ENCODE measurements around the gene MYL11.

DNA sequence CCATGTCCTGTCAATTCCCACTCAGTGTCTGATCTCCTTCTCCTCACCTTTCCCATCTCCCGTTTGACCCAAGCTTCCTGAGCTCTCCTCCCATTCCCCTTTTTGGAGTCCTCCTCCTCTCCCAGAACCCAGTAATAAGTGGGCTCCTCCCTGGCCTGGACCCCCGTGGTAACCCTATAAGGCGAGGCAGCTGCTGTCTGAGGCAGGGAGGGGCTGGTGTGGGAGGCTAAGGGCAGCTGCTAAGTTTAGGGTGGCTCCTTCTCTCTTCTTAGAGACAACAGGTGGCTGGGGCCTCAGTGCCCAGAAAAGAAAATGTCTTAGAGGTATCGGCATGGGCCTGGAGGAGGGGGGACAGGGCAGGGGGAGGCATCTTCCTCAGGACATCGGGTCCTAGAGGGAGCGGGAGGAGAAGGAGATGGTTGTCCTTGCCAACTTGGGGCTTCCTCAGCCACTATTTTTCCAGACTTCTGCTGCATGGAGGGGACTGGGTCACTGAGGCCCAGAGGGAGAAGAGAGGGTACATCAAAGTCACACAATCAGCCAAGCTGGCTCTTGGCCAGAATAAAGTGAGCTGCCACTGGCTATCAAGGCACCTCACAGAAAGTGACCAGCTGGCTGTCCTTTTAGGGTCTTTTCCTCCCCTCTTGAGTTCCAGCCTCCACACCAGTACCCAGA, 2.4 kb upstream of the MYL11 start:
- TF ChIP-seq TCF4 (CRISPR knock-in tag; IDR thresholded peaks at IDR 0.05; ENCODE audit: borderline replicate concordance): no peak
- no peak for TF ChIP-seq ARNTL (CRISPR knock-in tag; IDR thresholded peaks at IDR 0.05; ENCODE audit: borderline replicate concordance, low read depth)
- TF ChIP-seq SNAI2 (CRISPR knock-in tag; IDR thresholded peaks at IDR 0.05): no peak
- TF ChIP-seq ZFP3 (CRISPR knock-in tag; IDR thresholded peaks at IDR 0.05): no peak
- TF ChIP-seq, protein P1, sequence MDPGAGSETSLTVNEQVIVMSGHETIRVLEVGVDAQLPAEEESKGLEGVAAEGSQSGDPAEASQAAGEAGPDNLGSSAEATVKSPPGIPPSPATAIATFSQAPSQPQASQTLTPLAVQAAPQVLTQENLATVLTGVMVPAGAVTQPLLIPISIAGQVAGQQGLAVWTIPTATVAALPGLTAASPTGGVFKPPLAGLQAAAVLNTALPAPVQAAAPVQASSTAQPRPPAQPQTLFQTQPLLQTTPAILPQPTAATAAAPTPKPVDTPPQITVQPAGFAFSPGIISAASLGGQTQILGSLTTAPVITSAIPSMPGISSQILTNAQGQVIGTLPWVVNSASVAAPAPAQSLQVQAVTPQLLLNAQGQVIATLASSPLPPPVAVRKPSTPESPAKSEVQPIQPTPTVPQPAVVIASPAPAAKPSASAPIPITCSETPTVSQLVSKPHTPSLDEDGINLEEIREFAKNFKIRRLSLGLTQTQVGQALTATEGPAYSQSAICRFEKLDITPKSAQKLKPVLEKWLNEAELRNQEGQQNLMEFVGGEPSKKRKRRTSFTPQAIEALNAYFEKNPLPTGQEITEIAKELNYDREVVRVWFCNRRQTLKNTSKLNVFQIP (CRISPR knock-in tag; IDR thresholded peaks at IDR 0.05; ENCODE audit: borderline replicate concordance, low read depth): no peak
- TF ChIP-seq, protein P2, sequence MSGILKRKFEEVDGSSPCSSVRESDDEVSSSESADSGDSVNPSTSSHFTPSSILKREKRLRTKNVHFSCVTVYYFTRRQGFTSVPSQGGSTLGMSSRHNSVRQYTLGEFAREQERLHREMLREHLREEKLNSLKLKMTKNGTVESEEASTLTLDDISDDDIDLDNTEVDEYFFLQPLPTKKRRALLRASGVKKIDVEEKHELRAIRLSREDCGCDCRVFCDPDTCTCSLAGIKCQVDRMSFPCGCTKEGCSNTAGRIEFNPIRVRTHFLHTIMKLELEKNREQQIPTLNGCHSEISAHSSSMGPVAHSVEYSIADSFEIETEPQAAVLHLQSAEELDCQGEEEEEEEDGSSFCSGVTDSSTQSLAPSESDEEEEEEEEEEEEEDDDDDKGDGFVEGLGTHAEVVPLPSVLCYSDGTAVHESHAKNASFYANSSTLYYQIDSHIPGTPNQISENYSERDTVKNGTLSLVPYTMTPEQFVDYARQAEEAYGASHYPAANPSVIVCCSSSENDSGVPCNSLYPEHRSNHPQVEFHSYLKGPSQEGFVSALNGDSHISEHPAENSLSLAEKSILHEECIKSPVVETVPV (CRISPR knock-in tag; IDR thresholded peaks at IDR 0.05): no peak
- TF ChIP-seq, protein P3, sequence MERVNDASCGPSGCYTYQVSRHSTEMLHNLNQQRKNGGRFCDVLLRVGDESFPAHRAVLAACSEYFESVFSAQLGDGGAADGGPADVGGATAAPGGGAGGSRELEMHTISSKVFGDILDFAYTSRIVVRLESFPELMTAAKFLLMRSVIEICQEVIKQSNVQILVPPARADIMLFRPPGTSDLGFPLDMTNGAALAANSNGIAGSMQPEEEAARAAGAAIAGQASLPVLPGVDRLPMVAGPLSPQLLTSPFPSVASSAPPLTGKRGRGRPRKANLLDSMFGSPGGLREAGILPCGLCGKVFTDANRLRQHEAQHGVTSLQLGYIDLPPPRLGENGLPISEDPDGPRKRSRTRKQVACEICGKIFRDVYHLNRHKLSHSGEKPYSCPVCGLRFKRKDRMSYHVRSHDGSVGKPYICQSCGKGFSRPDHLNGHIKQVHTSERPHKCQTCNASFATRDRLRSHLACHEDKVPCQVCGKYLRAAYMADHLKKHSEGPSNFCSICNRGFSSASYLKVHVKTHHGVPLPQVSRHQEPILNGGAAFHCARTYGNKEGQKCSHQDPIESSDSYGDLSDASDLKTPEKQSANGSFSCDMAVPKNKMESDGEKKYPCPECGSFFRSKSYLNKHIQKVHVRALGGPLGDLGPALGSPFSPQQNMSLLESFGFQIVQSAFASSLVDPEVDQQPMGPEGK (CRISPR knock-in tag; IDR thresholded peaks at IDR 0.05; ENCODE audit: borderline replicate concordance): no peak
- no peak for TF ChIP-seq ZNF565 (CRISPR knock-in tag; conservative IDR thresholded peaks at IDR 0.05; ENCODE audit: low read depth)
- no peak for TF ChIP-seq OSR1 (CRISPR knock-in tag; IDR thresholded peaks at IDR 0.05)
- TF ChIP-seq, protein P4, sequence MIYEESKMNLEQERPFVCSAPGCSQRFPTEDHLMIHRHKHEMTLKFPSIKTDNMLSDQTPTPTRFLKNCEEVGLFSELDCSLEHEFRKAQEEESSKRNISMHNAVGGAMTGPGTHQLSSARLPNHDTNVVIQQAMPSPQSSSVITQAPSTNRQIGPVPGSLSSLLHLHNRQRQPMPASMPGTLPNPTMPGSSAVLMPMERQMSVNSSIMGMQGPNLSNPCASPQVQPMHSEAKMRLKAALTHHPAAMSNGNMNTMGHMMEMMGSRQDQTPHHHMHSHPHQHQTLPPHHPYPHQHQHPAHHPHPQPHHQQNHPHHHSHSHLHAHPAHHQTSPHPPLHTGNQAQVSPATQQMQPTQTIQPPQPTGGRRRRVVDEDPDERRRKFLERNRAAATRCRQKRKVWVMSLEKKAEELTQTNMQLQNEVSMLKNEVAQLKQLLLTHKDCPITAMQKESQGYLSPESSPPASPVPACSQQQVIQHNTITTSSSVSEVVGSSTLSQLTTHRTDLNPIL (CRISPR knock-in tag; IDR thresholded peaks at IDR 0.05; ENCODE audit: low read depth): no peak
- no peak for TF ChIP-seq GLIS3 (CRISPR knock-in tag; IDR thresholded peaks at IDR 0.05)
- TF ChIP-seq ZNF70 (CRISPR knock-in tag; IDR thresholded peaks at IDR 0.05): no peak
- TF ChIP-seq ZNF8 (CRISPR knock-in tag; IDR thresholded peaks at IDR 0.05): no peak
- TF ChIP-seq ESRRG (CRISPR knock-in tag; IDR thresholded peaks at IDR 0.05): no peak
